ENCODE data around the gene NDUFA11.

Gene NDUFA11

DNA sequence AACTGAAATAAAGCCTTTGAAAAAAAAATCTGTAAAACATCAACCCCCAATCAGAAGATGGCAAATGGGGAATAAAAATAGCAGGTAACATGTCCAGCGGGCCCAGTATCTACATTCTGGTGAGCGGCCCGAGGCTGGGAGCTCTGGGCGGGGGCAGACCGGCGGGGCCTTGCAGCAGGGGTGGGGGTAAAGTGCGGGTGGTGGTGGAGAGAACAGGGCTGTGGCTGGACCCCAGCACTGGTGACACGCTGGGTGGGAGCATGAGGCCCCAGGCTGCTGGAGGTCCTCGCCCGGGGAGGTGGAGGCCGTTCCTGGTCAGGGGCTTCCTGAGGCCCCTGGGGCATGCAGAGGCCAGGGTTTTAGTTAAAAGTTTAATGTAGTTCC is 12.2 kb upstream of the NDUFA11 start:
- TF ChIP-seq ELF4 (IDR thresholded peaks at IDR 0.05) (no peak), FOXK2 (IDR thresholded peaks at IDR 0.05) (no peak), SP1 (IDR thresholded peaks at IDR 0.05) (no peak), CTBP1 (IDR thresholded peaks at IDR 0.05; ENCODE audit: borderline replicate concordance) (no peak), BHLHE40 (IDR thresholded peaks at IDR 0.05; ENCODE audit: borderline replicate concordance) (no peak), ARNT (IDR thresholded peaks at IDR 0.05) (no peak), NFRKB (IDR thresholded peaks at IDR 0.05) (no peak), FOXM1 (IDR thresholded peaks at IDR 0.05; ENCODE audit: borderline replicate concordance) (no peak), SUZ12 (IDR thresholded peaks at IDR 0.05) (no peak), TARDBP (IDR thresholded peaks at IDR 0.05) (no peak), FOXA1 (IDR thresholded peaks at IDR 0.05) (no peak), HDGF (IDR thresholded peaks at IDR 0.05; ENCODE audit: borderline replicate concordance) (no peak), L3MBTL2 (conservative IDR thresholded peaks at IDR 0.05) (no peak)
- TF ChIP-seq, protein P1, sequence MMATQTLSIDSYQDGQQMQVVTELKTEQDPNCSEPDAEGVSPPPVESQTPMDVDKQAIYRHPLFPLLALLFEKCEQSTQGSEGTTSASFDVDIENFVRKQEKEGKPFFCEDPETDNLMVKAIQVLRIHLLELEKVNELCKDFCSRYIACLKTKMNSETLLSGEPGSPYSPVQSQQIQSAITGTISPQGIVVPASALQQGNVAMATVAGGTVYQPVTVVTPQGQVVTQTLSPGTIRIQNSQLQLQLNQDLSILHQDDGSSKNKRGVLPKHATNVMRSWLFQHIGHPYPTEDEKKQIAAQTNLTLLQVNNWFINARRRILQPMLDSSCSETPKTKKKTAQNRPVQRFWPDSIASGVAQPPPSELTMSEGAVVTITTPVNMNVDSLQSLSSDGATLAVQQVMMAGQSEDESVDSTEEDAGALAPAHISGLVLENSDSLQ (IDR thresholded peaks at IDR 0.05): no peak
- ChIA-PET POLR2A (no interaction called here), CTCF (interaction anchor here (0.6 kb wide), 1 partner anchor 44 kb away, joined by 4 read pairs; no protein-coding TSS in a partner anchor)
- no peak for DNase-seq (ENCODE audit: extremely low spot score)

DNA sequence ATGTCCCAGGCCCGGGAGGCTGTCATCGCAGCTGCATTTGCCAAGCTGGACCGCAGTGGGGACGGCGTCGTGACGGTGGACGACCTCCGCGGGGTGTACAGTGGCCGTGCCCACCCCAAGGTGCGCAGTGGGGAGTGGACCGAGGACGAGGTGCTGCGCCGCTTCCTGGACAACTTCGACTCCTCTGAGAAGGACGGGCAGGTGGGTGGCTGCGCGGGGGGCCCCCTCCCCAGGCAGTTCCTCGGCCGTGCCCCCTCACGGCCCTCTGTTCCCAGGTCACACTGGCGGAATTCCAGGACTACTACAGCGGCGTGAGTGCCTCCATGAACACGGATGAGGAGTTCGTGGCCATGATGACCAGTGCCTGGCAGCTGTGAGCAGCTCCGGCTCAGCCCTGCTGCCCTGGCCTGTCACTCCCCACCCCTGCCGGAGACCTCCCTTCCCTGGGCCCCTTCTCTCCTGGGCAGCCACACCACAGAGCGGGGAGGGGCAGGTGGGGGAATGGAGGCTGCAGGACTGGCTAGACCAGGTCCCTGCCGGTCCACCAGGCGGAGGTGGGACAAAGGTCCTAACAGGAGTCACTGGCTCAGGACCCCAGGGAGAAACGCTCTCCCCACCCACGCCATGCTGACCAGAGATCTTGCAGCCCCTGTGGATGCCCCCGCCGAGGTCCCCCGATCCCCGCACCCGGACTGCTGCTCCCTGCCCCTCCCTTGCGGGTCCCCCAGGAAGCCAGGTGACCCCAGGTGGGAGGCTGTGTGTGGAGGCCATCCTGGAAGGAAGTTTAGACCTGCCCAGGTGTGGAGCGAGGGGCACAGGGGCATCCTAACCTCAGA is 11.6 kb upstream of the NDUFA11 start:
- CTCF ChIA-PET: no interaction called here
- DNase-seq (ENCODE audit: extremely low spot score): no peak
- TF ChIP-seq, protein P1 (IDR thresholded peaks at IDR 0.05): no peak
- TF ChIP-seq FOXK2 (IDR thresholded peaks at IDR 0.05) (no peak), ARNT (IDR thresholded peaks at IDR 0.05) (no peak), HDGF (IDR thresholded peaks at IDR 0.05; ENCODE audit: borderline replicate concordance) (no peak)
- POLR2A ChIA-PET: interaction anchor here (1.7 kb wide), 1 partner anchor 12 kb away, joined by 4 read pairs; the partner anchor contains the start of gene NDUFA11

DNA sequence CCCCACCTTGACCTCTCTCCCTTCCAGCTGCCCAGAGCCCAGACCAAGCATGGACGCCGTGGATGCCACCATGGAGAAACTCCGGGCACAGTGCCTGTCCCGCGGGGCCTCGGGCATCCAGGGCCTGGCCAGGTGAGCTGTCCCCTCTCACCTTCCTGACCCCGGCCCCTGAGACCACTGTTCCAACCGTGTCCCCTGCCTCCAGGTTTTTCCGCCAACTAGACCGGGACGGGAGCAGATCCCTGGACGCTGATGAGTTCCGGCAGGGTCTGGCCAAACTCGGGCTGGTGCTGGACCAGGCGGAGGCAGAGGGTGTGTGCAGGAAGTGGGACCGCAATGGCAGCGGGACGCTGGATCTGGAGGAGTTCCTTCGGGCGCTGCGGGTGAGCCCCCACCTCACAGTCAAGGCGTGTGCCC is 10.8 kb upstream of the NDUFA11 start:
- TF ChIP-seq TARDBP (IDR thresholded peaks at IDR 0.05): no peak
- TF ChIP-seq HDGF (IDR thresholded peaks at IDR 0.05; ENCODE audit: borderline replicate concordance): no peak
- TF ChIP-seq CTBP1 (IDR thresholded peaks at IDR 0.05; ENCODE audit: borderline replicate concordance): no peak
- no peak for TF ChIP-seq ELF4 (IDR thresholded peaks at IDR 0.05)
- no peak for TF ChIP-seq NFRKB (IDR thresholded peaks at IDR 0.05)
- TF ChIP-seq ZNF384 (IDR thresholded peaks at IDR 0.05): no peak
- no peak for TF ChIP-seq ARNT (IDR thresholded peaks at IDR 0.05)
- no peak for TF ChIP-seq SUZ12 (IDR thresholded peaks at IDR 0.05)
- TF ChIP-seq FOXA1 (IDR thresholded peaks at IDR 0.05): no peak
- TF ChIP-seq BHLHE40 (IDR thresholded peaks at IDR 0.05; ENCODE audit: borderline replicate concordance): no peak
- TF ChIP-seq, protein P1 (IDR thresholded peaks at IDR 0.05): no peak
- no peak for TF ChIP-seq LEF1 (IDR thresholded peaks at IDR 0.05; ENCODE audit: borderline replicate concordance)
- no peak for DNase-seq (ENCODE audit: extremely low spot score)
- POLR2A ChIA-PET: interaction anchor here (1.7 kb wide), 1 partner anchor 11 kb away, joined by 4 read pairs; the partner anchor contains the start of gene NDUFA11
- CTCF ChIA-PET: no interaction called here

GRCh38 chr19:5913739-5914357 is 10.3 kb upstream of the NDUFA11 start, which contains the start of gene CAPS:
TSS of gene CAPS (plus strand) at chr19:5914254. CDS start at chr19:5914407, 153 bp downstream.
- POLR2A ChIA-PET: interaction anchor here (1.7 kb wide), 1 partner anchor 10 kb away, joined by 4 read pairs; the partner anchor contains the start of gene NDUFA11
- CTCF ChIA-PET: no interaction called here
- DNase-seq (ENCODE audit: extremely low spot score): no peak
- TF ChIP-seq LEF1 (IDR thresholded peaks at IDR 0.05; ENCODE audit: borderline replicate concordance) (no peak), L3MBTL2 (conservative IDR thresholded peaks at IDR 0.05) (no peak), FOXA1 (IDR thresholded peaks at IDR 0.05) (no peak), BHLHE40 (IDR thresholded peaks at IDR 0.05; ENCODE audit: borderline replicate concordance) (no peak), SP1 (IDR thresholded peaks at IDR 0.05) (no peak), CTBP1 (IDR thresholded peaks at IDR 0.05; ENCODE audit: borderline replicate concordance) (no peak), ARNT (IDR thresholded peaks at IDR 0.05) (no peak), FOXK2 (IDR thresholded peaks at IDR 0.05) (no peak), FOXM1 (IDR thresholded peaks at IDR 0.05; ENCODE audit: borderline replicate concordance) (no peak), HDGF (IDR thresholded peaks at IDR 0.05; ENCODE audit: borderline replicate concordance) (no peak), TARDBP (IDR thresholded peaks at IDR 0.05) (no peak), ELF4 (IDR thresholded peaks at IDR 0.05) (no peak), ZNF384 (IDR thresholded peaks at IDR 0.05) (no peak), SUZ12 (IDR thresholded peaks at IDR 0.05) (no peak), NFRKB (IDR thresholded peaks at IDR 0.05) (no peak)
- TF ChIP-seq, protein P1 (IDR thresholded peaks at IDR 0.05): no peak

- no peak for TF ChIP-seq SP1 (IDR thresholded peaks at IDR 0.05)
- no peak for TF ChIP-seq LEF1 (IDR thresholded peaks at IDR 0.05; ENCODE audit: borderline replicate concordance)
- TF ChIP-seq, protein P1 (IDR thresholded peaks at IDR 0.05): no peak
- no peak for TF ChIP-seq HDGF (IDR thresholded peaks at IDR 0.05; ENCODE audit: borderline replicate concordance)
- no peak for TF ChIP-seq CTBP1 (IDR thresholded peaks at IDR 0.05; ENCODE audit: borderline replicate concordance)
- TF ChIP-seq NFRKB (IDR thresholded peaks at IDR 0.05): no peak
- TF ChIP-seq BHLHE40 (IDR thresholded peaks at IDR 0.05; ENCODE audit: borderline replicate concordance): no peak
- no peak for TF ChIP-seq FOXA1 (IDR thresholded peaks at IDR 0.05)
- no peak for TF ChIP-seq FOXK2 (IDR thresholded peaks at IDR 0.05)
- no peak for TF ChIP-seq ARNT (IDR thresholded peaks at IDR 0.05)
- ChIA-PET POLR2A (no interaction called here), CTCF (no interaction called here)
- DNase-seq (ENCODE audit: extremely low spot score): no peak
Observed at GRCh38 chr19:5911366-5911765, 7.8 kb upstream of the NDUFA11 start.

Data from HEK293T (cell line).